NOMO-1 (cell line): ENCODE measurements around the gene DUSP10.
A peak's percentile ranks its signal among the peaks of the same experiment; 100 is the strongest.

ENCODE experiments used
- DNase-seq, 2 experiments: peaks; one replicate each; lab custom pipeline; 2025; ENCODE audit not compliant: unreplicated experiment in 2 of 2; lab: John Stamatoyannopoulos, UW

The DUSP10 gene

DNA sequence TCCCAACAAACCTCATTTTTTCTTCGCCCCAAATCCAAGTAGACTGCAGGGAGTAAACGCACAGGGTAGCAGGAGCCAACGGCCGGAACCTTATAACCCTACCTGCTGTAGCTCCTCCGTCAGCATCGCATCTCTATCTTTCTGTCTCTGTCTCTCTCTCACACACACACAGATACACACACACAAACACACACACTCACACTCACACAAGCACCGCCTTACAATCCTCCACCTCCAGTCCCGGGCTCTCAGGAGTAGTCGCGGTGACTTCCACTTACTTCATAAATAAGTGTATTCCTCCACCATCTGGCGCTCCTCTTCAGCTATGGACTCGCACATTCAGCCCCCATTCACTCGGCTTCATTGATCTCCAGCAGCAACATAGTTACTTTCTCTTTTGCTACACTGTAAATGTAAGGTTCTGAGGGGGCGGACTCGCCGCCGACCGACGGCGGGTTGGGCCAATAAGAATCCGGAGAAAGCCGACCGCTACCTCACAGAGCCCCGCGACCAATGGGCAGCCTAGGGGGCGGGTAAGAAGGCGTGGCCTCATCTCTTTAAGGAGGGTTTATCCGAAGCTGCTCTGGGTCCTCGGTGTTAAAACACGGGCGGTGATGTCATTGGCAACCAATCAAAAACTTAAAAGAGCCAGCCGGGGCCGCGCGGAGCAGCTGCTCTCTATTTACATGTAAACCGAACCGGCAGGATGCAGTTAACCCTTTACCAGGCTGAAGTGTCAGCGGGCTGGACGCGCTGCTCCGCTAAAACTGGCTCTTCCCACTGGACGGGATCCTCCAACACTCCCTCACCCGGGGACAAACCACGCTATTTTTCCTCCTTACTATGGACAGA is at the start of gene DUSP10:
DUSP10 (minus strand) TSS at position 387 of the 852 bp plus-strand sequence. CDS start 2,345 bp downstream, outside the sequence.
- peak; percentile 98 to 99 for DNase-seq

DNA sequence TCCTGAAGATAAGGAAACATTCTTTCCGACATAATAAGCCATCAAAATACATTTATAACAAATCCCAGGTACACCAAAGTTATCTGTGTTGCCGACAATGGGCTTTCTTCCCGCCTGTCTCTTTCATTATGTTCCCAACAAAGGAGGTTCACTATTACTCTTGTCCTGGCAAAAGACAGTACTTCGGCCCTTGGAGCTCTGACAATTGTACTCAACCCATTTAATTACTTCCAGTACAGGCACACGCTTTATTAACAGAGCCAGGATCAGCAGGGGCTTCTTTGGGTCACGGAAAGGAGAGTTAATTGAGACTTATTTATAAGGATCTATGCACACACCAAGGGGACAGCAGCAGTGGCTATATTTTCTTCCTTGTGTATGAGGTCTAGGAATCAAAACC is 46.6 kb upstream of the DUSP10 start:
- DNase-seq, result no peak

GRCh38 chr1:221786647-221787046 is 44.8 kb upstream of the DUSP10 start:
- no peak for DNase-seq

- DNase-seq, result peak; percentile 15 to 42
Observed at GRCh38 chr1:221783936-221784335, 42.0 kb upstream of the DUSP10 start.

DNA sequence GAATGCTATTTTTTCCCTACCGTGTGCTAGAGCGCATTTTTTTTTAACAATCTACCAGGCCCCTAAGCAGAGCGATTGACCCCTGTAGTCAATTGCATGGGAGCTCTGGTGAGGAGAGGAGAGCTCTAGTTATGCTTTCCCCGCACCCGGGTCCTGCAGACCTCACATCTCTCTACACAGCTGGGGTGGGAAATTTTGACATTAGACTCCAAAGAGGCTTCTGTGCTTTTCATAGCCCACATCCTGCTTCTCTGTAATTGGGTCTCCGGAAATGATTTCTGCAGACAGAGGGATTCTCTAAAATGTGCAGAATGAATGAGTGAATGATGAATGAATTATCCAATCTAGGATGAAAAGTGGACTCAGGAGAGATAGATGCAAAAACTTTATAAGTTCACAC is 41.5 kb upstream of the DUSP10 start:
- no peak for DNase-seq

DNA sequence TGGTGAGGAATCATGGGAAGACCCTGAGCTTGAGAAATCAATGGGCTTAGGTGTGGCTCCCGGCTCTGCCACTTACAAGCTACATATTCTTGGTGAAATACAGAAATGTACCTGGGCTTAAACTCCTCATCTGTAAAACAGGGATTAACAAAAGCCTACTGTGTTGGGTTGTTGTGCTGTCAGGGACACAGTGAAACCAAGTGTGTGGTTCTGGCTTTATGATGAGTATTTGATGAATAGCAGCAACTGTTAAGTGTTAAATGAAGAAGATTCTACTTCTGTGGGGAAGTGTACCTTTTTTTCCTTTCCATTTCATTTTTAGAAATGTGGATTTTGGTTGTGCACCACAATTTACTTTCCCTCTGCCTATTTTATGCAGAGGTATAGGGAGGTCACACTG is 41.1 kb upstream of the DUSP10 start:
- no peak for DNase-seq

DNA sequence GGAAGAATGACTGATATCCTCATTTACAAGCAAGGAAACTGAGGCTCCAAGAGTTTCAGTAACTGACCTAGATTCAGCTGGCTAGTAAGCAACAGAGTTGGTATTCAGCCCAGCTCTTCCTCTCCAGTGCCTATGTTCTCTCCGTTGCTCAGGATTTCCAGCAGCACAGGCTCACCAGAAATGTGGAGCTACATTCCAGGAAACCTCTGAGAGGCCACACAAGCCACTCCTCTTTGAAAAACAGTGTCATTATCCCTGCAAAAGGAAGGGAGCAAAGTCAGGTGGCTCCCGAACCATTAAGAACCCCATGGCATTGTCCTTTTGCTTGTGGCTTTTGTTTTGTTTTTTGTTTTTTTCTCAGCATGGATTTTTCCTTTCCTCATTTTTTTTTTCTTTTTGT is 40.6 kb upstream of the DUSP10 start:
- no peak for DNase-seq

DNA sequence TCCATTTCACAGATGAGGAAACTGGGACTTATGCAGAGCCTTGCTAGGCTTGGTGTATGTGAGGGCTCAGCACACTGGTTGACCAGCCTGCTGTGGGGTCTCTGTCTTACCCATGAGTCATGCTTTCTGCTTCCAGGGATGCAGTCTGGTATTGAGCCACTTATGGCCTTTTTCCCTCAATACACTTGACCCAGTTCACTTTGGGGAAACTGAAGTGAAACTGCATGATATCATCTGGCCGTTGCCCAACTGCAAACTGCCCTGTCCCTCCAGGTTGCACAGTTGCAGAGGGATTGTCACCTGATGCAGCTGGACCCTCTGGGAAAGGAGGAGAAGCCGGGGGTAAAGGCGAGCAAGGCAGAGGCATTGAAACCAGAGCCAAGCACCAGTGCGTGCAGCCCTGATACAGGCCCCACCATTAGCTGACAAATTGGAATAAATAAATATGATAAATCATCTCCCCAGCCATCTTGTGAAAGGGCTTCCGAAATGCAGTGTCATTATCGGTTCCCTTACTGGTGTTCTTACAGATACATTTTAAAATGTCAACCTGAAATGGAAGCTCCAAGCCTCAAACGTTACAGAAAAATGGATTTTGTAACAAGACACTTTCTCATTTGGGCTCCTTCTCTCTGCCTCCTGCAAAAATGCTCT is 39.3 kb upstream of the DUSP10 start:
- peak; percentile 84 to 86 for DNase-seq

DNA sequence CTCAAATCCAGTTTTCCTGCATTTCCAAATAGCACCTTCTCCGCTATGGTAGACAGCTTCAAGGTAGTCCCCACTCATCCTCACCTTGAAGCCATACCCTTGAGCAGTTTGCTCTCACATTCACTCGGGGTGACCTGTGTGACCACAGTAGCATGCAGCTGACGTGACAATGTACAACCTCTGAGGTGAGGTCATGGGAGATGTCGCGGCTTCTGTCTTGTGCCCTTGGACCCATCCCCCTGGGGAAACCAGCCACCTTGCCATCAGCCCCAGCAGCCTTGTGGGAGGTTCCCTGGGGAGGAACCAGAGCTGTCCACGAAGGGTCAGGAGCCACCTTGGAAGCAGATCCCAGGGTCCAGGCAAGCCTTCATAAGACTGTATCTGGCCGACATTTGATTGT is 38.3 kb upstream of the DUSP10 start:
- DNase-seq, result no peak

- DNase-seq, result no peak
Observed at GRCh38 chr1:221779771-221780170, 37.9 kb upstream of the DUSP10 start.

DNA sequence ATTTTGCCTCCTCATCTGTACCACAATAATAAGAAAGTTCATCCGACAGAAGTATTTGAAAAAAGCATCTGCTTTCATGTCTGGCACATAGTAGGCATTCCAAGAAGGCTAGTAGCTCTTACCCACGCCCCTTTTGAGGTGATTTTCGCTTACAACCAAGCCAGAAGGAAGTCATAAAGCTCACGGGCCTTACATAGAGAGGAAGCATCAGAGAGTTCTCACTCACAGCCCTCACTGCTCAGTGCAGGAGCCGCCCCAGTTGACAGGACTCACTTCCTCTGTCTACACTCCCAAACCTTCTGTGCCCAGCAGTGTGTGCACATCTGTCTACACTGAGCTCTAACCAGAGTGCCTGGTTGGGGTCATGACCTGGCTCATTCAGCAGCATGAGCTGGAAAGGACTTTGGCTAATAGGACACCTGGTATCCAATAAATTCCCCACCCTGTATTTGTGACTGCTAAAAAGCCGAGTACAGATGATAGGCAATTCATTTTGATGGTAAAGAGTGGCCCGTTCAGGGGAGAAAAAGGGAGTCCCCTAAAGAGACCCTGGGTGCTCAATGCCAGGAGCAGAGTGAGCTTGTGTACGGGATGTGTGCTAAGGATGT is 36.8 kb upstream of the DUSP10 start:
- peak; percentile 62 to 74 for DNase-seq

DNA sequence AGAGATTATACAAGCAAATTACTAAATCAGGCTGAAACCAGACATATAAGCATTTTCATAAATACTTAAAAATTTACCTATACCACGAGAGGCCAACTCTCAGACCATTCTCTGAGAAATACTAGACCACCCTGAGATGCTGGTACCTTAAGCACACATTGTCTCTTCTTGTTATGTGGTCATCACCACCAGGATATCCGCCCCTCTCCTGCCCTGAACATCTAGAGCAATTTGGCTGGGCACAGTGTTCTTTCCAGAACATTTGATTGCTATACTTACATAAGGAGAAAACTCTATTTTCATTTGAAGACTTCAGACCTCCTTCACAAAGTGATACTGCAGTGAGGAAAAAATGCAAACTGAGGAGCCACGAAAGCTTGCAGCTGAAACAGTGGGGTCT is 36.2 kb upstream of the DUSP10 start:
- DNase-seq, result no peak

GRCh38 chr1:221777431-221778072 is 35.7 kb upstream of the DUSP10 start:
- peak; percentile 67 to 77 for DNase-seq

GRCh38 chr1:221776495-221777301 is 34.8 kb upstream of the DUSP10 start:
- peak; percentile 38 to 72 for DNase-seq

DNA sequence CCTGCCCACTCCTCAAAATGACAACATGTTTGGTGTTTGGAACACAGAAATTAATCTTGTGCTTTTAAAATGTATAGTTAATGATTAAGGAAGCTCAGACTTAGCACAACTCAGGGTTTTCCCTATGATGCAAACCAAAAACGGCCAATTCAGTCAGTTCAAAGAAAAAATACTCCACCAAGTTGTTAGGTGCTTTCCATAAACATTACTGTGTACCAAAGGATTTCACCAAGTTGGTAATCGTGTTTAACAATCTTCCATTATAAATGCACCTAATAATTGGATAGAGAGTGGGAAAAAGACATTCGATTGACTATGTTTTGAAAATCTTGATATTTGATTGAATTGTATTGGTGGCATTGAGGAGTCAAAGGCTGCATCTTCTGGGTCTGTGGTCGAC is 33.3 kb upstream of the DUSP10 start:
- no peak for DNase-seq

GRCh38 chr1:221774054-221774842 is 32.4 kb upstream of the DUSP10 start:
- DNase-seq, result no peak

- no peak for DNase-seq
Observed at GRCh38 chr1:221773383-221773782, 31.5 kb upstream of the DUSP10 start.

GRCh38 chr1:221772117-221772516 is 30.2 kb upstream of the DUSP10 start:
- DNase-seq, result no peak

GRCh38 chr1:221768444-221769066 is 26.7 kb upstream of the DUSP10 start:
- DNase-seq, result peak; percentile 56 to 82
